H1 (cell line): ENCODE measurements around the gene SLC3A2. TPM values are rescaled to one million over a fixed set of nuclear protein-coding genes. Genes with fewer than 3 reads are reported as not detected.
A peak's percentile ranks its signal among the peaks of the same experiment; 100 is the strongest.
"Not testable (repeated sequence)": the region's sequence is repeated elsewhere in the genome, so short reads cannot be mapped to it uniquely, and the experiment has no call there.

ENCODE experiments used
- CTCF ChIA-PET: fragments of 300-600 bp; sonication (Branson Sonifier 250); formaldehyde crosslinking; loops from one replicate; lab custom pipeline; 2021; ENCODE audit not compliant: partially characterized antibody; lab: Charles Lee
- POLR2A ChIA-PET: fragments of 300-600 bp; sonication (Branson Sonifier 250); formaldehyde crosslinking; loops from one replicate; lab custom pipeline; 2021; ENCODE audit warnings: inconsistent platforms; ENCODE audit not compliant: partially characterized antibody; lab: Charles Lee
- DNase-seq, 2 experiments: peaks; one replicate each; pipeline versions ENCODE4 v3.0.0 to v3.0.0-alpha.2; 2010 to 2022; ENCODE audit warnings: low spot score in 2 of 2, low read depth in 1 of 2, mixed read lengths in 1 of 2
- FAIRE-seq: peaks from 2 replicates; lab custom pipeline; 2011; peaks lifted over from hg19 to GRCh38; lab: Jason Lieb, UNC
- H2AFZ ChIP-seq: 2 replicates; pipeline ENCODE4 v1.8.1; 2012; ENCODE audit warnings: low read length, inconsistent platforms
- H2AK5ac ChIP-seq: 2 replicates; pipeline ENCODE4 v1.6.1; 2013; ENCODE audit warnings: low read depth, low read length
- H2BK120ac ChIP-seq: replicated peaks from 2 replicates; pipeline ENCODE3; 2013; ENCODE audit warnings: low read depth, low read length, inconsistent platforms
- H2BK12ac ChIP-seq: 2 replicates; pipeline ENCODE4 v1.6.1; 2013; ENCODE audit warnings: low read depth, low read length
- H2BK15ac ChIP-seq: 2 replicates; pipeline ENCODE4 v1.6.1; 2013; ENCODE audit warnings: low read length
- H2BK20ac ChIP-seq: 2 replicates; pipeline ENCODE4 v1.6.1; 2013; ENCODE audit warnings: low read length
- H2BK5ac ChIP-seq: 2 replicates; pipeline ENCODE4 v1.6.1; 2013; ENCODE audit warnings: low read depth, low read length
- H3K14ac ChIP-seq: 2 replicates; pipeline ENCODE4 v1.6.1; 2013; ENCODE audit warnings: inconsistent platforms; ENCODE audit not compliant: insufficient read length
- H3K18ac ChIP-seq: 2 replicates; pipeline ENCODE4 v1.6.1; 2013; ENCODE audit warnings: low read length; ENCODE audit errors: extremely low read depth
- H3K23ac ChIP-seq: 2 replicates; pipeline ENCODE4 v1.6.1; 2013; ENCODE audit warnings: inconsistent platforms; ENCODE audit not compliant: insufficient read length
- H3K23me2 ChIP-seq: 2 replicates; pipeline ENCODE4 v1.6.1; 2013; ENCODE audit warnings: low read depth, low read length
- H3K27ac ChIP-seq: 2 replicates; pipeline ENCODE4 v1.6.1; 2011; ENCODE audit warnings: low read depth, low read length, inconsistent platforms
- H3K27me3 ChIP-seq, 4 experiments: replicated peaks in 1 of 4; 1 replicate in 1 of 4; 2 replicates in 3 of 4; pipeline versions ENCODE4 v1.6.1 to v1.8.1; 2011 to 2013; ENCODE audit warnings: low read length in 3 of 4, mild to moderate bottlenecking in 3 of 4, inconsistent platforms in 2 of 4, mixed read lengths in 2 of 4, moderate library complexity in 1 of 4; ENCODE audit not compliant: control insufficient read depth in 3 of 4, insufficient read depth in 3 of 4; ENCODE audit errors: extremely low read depth in 1 of 4
- H3K36me3 ChIP-seq, 4 experiments: 2 replicates each; pipeline versions ENCODE4 v1.6.1 to v1.8.1; 2011 to 2013; ENCODE audit warnings: mild to moderate bottlenecking in 4 of 4, low read length in 3 of 4, moderate library complexity in 2 of 4, control low read depth in 1 of 4, inconsistent platforms in 1 of 4; ENCODE audit not compliant: insufficient read depth in 4 of 4, control insufficient read depth in 2 of 4
- H3K4ac ChIP-seq: replicated peaks from 2 replicates; pipeline ENCODE3; 2013; ENCODE audit warnings: low read length, low read depth, mixed read lengths, inconsistent platforms; ENCODE audit not compliant: insufficient read length
- H3K4me1 ChIP-seq, 4 experiments: replicated peaks in 1 of 4; 1 replicate in 1 of 4; 2 replicates in 3 of 4; pipeline versions ENCODE4 v1.6.1 to v1.8.1; 2011 to 2013; ENCODE audit warnings: low read length in 3 of 4, inconsistent platforms in 2 of 4, mixed read lengths in 1 of 4; ENCODE audit not compliant: insufficient read depth in 4 of 4, control insufficient read depth in 3 of 4
- H3K4me2 ChIP-seq, 2 experiments: 2 replicates each; pipeline versions ENCODE4 v1.6.1 to v1.8.1; 2011 to 2013; ENCODE audit warnings: low read depth in 2 of 2, low read length in 2 of 2, control low read depth in 1 of 2, inconsistent platforms in 1 of 2, mild to moderate bottlenecking in 1 of 2; ENCODE audit not compliant: insufficient read depth in 1 of 2
- H3K4me3 ChIP-seq, 4 experiments: fragments of 200-600, 300-600 bp in 1 of 4; sonication (generic), shearing (Covaris generic), sonication (Bioruptor Twin) in 1 of 4; 2 replicates each; pipeline versions ENCODE4 v1.5.1 to v1.8.1; 2011 to 2016; ENCODE audit warnings: low read length in 4 of 4, low read depth in 3 of 4, control low read depth in 2 of 4, inconsistent platforms in 2 of 4, mild to moderate bottlenecking in 2 of 4, mixed read lengths in 1 of 4, moderate library complexity in 1 of 4; ENCODE audit not compliant: insufficient read depth in 2 of 4; ENCODE audit errors: extremely low read depth in 1 of 4
- H3K56ac ChIP-seq: replicated peaks from 2 replicates; pipeline ENCODE3; 2013; ENCODE audit warnings: low read depth, mild to moderate bottlenecking, mixed read lengths, low read length, inconsistent platforms; ENCODE audit not compliant: insufficient read length
- H3K79me1 ChIP-seq: 2 replicates; pipeline ENCODE4 v1.6.1; 2013; ENCODE audit warnings: low read depth, low read length, control low read depth
- H3K79me2 ChIP-seq, 2 experiments: 2 replicates each; pipeline versions ENCODE4 v1.6.1 to v1.8.1; 2012 to 2013; ENCODE audit warnings: low read length in 2 of 2, mild to moderate bottlenecking in 2 of 2, inconsistent platforms in 1 of 2; ENCODE audit not compliant: insufficient read depth in 2 of 2, control insufficient read depth in 1 of 2
- H3K9ac ChIP-seq, 4 experiments: replicated peaks in 1 of 4; 1 replicate in 1 of 4; 2 replicates in 3 of 4; pipeline versions ENCODE4 v1.6.1 to v1.8.1; 2011 to 2013; ENCODE audit warnings: low read depth in 3 of 4, low read length in 3 of 4, control low read depth in 2 of 4, mild to moderate bottlenecking in 2 of 4, moderate library complexity in 2 of 4, inconsistent platforms in 1 of 4; ENCODE audit errors: extremely low read depth in 1 of 4
- H3K9me3 ChIP-seq, 2 experiments: 2 replicates each; pipeline versions ENCODE4 v1.6.1 to v1.8.1; 2012 to 2013; ENCODE audit warnings: mild to moderate bottlenecking in 2 of 2, moderate library complexity in 2 of 2, control low read depth in 1 of 2, inconsistent platforms in 1 of 2, low read depth in 1 of 2, low read length in 1 of 2, mixed read lengths in 1 of 2; ENCODE audit not compliant: insufficient read depth in 2 of 2
- H4K20me1 ChIP-seq, 2 experiments: replicated peaks in 1 of 2; 2 replicates each; pipeline versions ENCODE3 to v1.8.1; 2011 to 2013; ENCODE audit warnings: inconsistent platforms in 2 of 2, low read length in 2 of 2, mild to moderate bottlenecking in 1 of 2; ENCODE audit not compliant: insufficient read depth in 2 of 2, control insufficient read depth in 1 of 2
- H4K5ac ChIP-seq: 2 replicates; pipeline ENCODE4 v1.6.1; 2013; ENCODE audit warnings: low read length, low read depth, mixed read lengths, inconsistent platforms; ENCODE audit not compliant: insufficient read length
- H4K8ac ChIP-seq: 2 replicates; pipeline ENCODE4 v1.8.0; 2013; ENCODE audit warnings: mild to moderate bottlenecking, moderate library complexity, low read length, inconsistent platforms; ENCODE audit not compliant: insufficient read depth; ENCODE audit errors: extremely low read depth
- H4K91ac ChIP-seq: replicated peaks from 2 replicates; pipeline ENCODE3; 2013; ENCODE audit warnings: low read length, mixed read lengths, inconsistent platforms; ENCODE audit not compliant: insufficient read length
- CEBPB ChIP-seq: IDR thresholded peaks from 2 replicates; pipeline ENCODE4 v1.6.1; 2012; ENCODE audit warnings: low read depth, low read length
- JUN ChIP-seq: IDR thresholded peaks from 2 replicates; pipeline ENCODE4 v1.6.1; 2011; ENCODE audit warnings: low read depth, mild to moderate bottlenecking, improper control_type of control experiment, low read length
- POLR2AphosphoS5 ChIP-seq: IDR thresholded peaks from 2 replicates; pipeline ENCODE4 v1.6.1; 2011; ENCODE audit warnings: low read depth, low read length
- TAF1 ChIP-seq: IDR thresholded peaks from 2 replicates; pipeline ENCODE4 v1.6.1; 2011; ENCODE audit warnings: mild to moderate bottlenecking, low read depth, low read length
- WGBS, 2 experiments: shearing (Covaris generic) in 1 of 2; methylation state at CpG; one replicate each; pipeline versions ENCODE4 v1.1.6 to v1.1.7; 2013 to 2015; ENCODE audit warnings: low lambda C conversion rate in 2 of 2, mixed read lengths in 2 of 2, inconsistent platforms in 1 of 2, low coverage in 1 of 2, missing lambda C conversion rate in 1 of 2; ENCODE audit not compliant: insufficient replicate concordance in 2 of 2, insufficient coverage in 1 of 2, insufficient read length in 1 of 2; ENCODE audit errors: extremely low coverage in 1 of 2, missing lambda C conversion rate in 1 of 2; 5-methylcytosine and 5-hydroxymethylcytosine counted together
- polyA plus RNA-seq, 7 experiments: library from polyadenylated mRNA; depleted of rRNA in 3 of 7; stranded (reverse) in 5 of 7; unstranded in 2 of 7; fragments of >200 nt in 5 of 7; fragments of 200-250 nt in 2 of 7; gene quantifications; 1 replicate in 5 of 7; 2 replicates in 1 of 7; 4 replicates in 1 of 7; pipeline versions ENCODE4 v1.2.1 to v1.2.3, GENCODE V29; 2011 to 2013; ENCODE audit warnings: missing spikeins in 2 of 7, mixed read lengths in 2 of 7
- total RNA-seq: library from RNA; stranded (reverse); fragmentation: NEBNext Ultra II Directional; extraction: Animal tissue kit (Norgen Biotek cat#: 25700); gene quantifications from 2 replicates; pipeline ENCODE4 v1.2.1, GENCODE V29; 2021

The SLC3A2 gene
- total and polyA plus RNA-seq, 2 of the 8 experiments (the other 6 are each of a cell fraction or from before 2014, with no cell fraction given), result 410 to 435 TPM

GRCh38 chr11:62840721-62841360, 39.9 kb upstream of the SLC3A2 start:
- H3K4ac ChIP-seq, H3K14ac ChIP-seq, FAIRE-seq, H4K5ac ChIP-seq, H2BK120ac ChIP-seq, H4K20me1 ChIP-seq, H3K4me1 ChIP-seq, H2BK20ac ChIP-seq, H3K9me3 ChIP-seq, H3K23ac ChIP-seq, H3K27me3 ChIP-seq, H2AFZ ChIP-seq, H2BK15ac ChIP-seq, H3K79me1 ChIP-seq: not testable (repeated sequence)
- H4K8ac ChIP-seq, result peak overlapping the region; percentile 83; the same call in 1 of the 2 replicates
- H3K27ac ChIP-seq, result peak overlapping the region; percentile 49
- peak overlapping the region; percentile 90; the same call in 1 of the 2 replicates for H2BK12ac ChIP-seq
- H3K56ac ChIP-seq, result peak overlapping the region; percentile 8
- peak overlapping the region in 3 of 4 experiments; percentile 25 to 92 (median 88); a peak in 5 of 7 replicates for H3K9ac ChIP-seq
- WGBS, 2 experiments, result 1% methylated on average over 41 of the region's 41 CpGs; no CpG with 5 or more reads in 1 of the 2 experiments
- peak overlapping the region; percentile 30 for H4K91ac ChIP-seq
- H3K18ac ChIP-seq, result peak overlapping the region; percentile 48
- peak overlapping the region; percentile 69 to 95 (median 86); a peak in 7 of 8 replicates for H3K4me3 ChIP-seq
- peaks cover 20% of the 10 kb centered on the region for H3K23me2 ChIP-seq
- ChIA-PET CTCF (interaction anchor here (1.2 to 2.2 kb wide), 4 partner anchors 9 to 68 kb away, joined by 3 to 5 read pairs (median 4); partner anchors contain the start of genes STX5 and TEX54), POLR2A (interaction anchor here (0.6 to 20.0 kb wide), 79 partner anchors 8 to 1411 kb away, joined by 3 to 2104 read pairs (median 6); partner anchors contain the start of genes B3GAT3, BSCL2, C11orf98 and CHRM1)
- H3K4me2 ChIP-seq, result peak overlapping the region; percentile 89 to 99
- 0 out of 2 replicates have a peak, but pooled peaks have one; percentile 12 for TF ChIP-seq TAF1
- peak; percentile 50; the same call in 1 of the 2 replicates for TF ChIP-seq JUN
- TF ChIP-seq POLR2AphosphoS5, result peak; percentile 44; the same call in 1 of the 2 replicates
- TF ChIP-seq CEBPB, result peak; percentile 72
- H2AK5ac ChIP-seq, result peak overlapping the region; percentile 9; the same call in 1 of the 2 replicates
- peak overlapping the region; percentile 96 for H2BK5ac ChIP-seq
- peaks cover 5 to 11% (median 7%) of the 10 kb centered on the region in 4 experiments; a peak in 7 of 8 replicates for H3K36me3 ChIP-seq
- peak in 1 of 2 experiments; percentile 72 for DNase-seq
- peaks cover 0 to 26% of the 10 kb centered on the region in 2 experiments; a peak in 2 of 4 replicates for H3K79me2 ChIP-seq
